GM18868 (cell line): ENCODE data around the gene OPCML.
A peak's percentile ranks its signal among the peaks of the same experiment; 100 is the strongest.

ENCODE experiments used
- ATAC-seq: cut with Tn5 transposase; IDR thresholded peaks from one replicate; pipeline ENCODE4 v1.9.1; 2021; ENCODE audit warnings: mild to moderate bottlenecking, moderate library complexity; ENCODE audit not compliant: unreplicated experiment

OPCML gene

DNA sequence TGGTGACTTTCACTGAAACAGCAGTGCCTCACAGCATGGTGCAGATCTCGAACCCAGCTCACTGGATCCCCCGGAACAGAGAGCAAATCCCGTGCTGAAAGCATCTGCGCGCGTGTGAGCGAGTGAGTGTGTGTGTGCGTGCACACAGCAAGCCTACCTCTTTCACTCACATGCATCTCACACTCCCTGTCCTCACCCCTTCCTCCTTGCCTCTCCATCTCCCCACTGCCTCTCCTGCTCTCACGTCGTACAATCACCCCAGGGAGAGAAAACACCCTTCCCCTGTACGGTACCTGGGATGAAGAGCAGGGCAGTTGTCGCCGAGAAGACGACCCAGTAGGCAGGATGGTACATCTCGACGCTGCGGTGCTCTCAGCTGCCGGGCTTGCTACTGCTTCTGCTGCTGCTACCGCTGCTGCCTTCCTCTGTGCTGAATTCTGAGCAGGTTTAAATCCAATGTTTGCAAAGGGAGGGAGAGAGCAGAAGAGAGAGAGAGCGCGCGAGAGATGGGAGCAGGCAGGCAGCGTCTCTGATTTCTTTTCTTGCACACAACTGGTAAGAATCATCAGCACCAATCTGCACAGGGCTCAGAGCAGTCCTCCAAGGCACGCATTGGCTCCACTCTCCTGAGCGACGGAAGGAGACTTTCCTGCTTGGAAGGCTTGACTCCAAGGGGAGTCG is at the start of gene OPCML:
TSS of gene OPCML (minus strand) at position 531 of the 681 bp plus-strand sequence.
- no peak for ATAC-seq

- ATAC-seq = no peak
These were observed 48.8 kb upstream of the OPCML start for GRCh38 chr11:133581091-133581490.

DNA sequence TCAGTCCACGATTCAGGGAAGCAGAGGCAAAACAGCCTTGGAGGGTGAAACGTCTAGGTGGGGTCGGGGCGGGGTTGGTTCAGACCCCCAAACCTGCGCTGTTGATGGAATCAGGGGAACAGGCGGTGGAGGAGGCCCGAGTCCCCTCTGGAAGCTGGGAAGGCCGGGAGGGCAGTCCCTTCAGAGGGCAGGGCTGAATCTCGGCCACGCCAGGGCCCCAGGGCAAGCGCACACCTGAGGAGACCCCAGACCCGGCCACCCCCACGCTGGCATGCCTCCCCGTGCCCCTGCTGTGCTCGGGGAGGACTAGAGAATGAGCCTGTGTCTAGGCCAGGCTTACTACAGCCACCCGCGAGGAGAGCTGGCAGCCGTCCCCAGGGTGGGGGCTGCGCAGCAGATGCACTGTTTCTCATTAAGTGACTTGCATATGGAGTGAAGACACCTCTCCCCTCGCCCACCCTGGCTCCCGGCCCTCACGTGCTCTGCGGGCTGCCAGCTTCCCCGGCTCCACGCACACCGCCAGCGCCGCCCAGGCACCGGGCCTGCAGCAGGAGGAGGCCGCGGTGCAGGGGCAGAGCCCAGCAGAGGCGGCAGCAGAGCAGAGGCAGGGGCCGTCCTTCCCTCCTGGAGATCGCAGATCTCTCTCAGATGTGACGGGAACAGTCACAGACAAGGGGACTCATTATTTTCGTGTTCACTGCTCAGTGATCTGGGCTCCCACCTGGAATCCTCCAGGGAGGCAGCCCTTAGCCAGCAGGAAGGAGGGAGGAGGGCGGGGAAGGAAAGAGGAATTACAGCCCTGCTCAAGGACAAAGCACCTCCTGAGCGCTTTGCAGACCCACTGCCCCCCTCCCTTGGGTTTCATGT is 47.1 kb upstream of the OPCML start:
- ATAC-seq = no peak

GRCh38 chr11:133577403-133577802 is 45.1 kb upstream of the OPCML start:
- ATAC-seq = no peak

- no peak for ATAC-seq
These were observed 44.0 kb upstream of the OPCML start for GRCh38 chr11:133576351-133576750.

DNA sequence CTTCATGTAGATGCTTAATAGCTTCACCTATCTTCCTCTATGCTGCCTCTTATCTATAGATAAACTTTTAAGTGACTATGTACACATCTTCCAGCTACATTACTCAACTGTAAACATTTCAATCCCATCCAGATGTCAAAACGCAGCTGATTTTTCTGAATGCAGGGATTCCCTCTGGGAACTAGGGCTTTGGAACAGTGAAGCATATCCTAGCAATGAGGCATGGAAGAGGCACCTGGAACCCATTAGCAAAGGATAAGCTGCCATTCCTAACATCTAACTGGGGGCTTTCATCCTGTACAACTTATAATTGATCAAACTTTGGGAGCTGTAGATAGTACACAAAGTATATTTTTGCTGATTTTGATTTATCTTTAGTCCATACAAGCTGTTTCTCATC is 40.8 kb upstream of the OPCML start:
- no peak for ATAC-seq

- ATAC-seq = no peak
These were observed 38.1 kb upstream of the OPCML start for GRCh38 chr11:133570376-133570775.

DNA sequence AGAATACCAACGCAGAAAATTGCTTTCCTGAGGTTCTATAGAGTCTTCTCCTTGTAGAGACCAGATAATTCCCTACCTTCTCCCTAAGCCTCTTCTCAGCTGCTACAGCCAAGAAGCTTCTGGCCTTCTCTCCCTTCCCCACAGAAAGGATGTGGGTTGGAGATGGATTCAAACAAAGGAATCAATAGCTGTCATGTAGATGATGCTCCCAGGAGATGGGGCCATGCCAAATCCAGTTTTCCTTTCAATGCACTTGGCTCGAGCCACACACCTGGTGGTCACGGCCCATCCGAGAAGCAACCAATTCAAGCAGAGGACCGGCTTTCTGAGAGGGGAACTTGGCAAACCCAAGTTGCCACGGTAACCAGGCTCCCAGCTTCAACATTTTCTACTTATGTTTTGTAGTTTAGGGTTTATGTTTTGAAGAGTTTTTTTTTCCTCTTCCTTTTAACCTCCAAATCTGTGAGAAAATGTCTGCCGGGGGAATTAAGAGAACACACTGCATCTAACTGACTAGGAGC is 31.3 kb upstream of the OPCML start:
- no peak for ATAC-seq

DNA sequence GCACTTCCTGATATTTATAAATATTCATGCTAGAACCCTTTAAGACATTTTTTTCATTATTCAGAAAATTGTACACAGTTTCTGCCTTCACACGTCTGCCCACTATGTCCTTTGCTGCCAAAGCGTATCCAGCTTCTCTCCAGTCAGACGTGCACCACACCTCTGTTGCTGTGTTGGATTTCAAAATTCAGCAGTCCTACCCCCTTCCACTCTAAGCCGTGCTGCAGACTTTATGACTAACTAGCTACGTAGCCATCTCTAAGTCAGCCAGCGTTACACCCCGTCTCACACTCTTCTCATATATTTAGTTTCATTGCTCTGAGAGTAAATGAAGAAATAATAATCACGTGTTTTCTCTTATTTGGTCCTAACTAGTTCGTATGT is 28.2 kb upstream of the OPCML start:
- no peak for ATAC-seq

DNA sequence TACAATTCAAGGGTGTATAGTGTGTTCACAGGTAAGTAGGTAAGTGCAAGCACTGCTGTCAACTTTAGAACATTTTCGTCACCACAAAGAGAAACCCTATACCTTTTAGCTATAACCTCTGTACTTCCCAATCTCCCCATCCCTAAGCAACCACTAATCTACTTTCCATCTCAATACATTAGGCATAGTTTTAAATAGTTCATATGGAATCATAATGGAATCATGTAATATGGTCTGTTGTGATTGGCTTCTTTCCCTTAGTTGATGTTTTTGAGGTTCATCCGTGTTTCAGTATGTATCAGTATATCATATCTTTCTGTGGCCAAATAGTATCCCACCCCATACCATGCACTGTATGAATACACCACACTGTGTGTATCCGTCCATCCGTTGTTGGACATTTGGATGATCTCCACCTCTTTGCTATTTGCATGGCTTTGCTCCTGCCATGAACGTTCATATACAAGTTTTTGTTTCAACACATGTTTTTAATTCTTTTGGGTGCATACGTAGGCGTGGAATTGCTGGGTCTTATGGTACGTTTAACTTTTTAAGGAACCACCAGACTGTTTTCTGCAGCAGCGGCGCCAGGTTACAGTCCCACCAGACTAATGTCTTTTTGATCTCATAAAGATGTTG is 27.7 kb upstream of the OPCML start:
- ATAC-seq = no peak

DNA sequence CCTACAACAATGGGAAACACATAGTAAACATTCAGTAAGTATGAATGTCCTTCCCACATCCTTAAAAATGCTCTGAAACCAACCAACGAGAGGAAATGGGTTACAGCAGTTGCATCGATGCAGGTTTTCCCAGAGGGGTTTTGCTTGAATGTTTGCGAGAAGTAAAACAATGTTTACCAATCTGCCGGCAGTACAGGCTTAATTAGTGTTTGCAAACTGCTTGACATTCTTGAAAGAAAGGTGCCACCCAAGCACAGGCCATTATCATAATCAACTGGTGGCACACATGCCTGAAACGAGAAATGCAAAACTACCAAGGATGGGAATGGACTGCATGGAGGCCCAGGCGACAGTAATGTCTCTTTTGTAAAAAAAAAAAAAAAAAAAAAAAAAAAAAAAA is 27.1 kb upstream of the OPCML start:
- no peak for ATAC-seq

DNA sequence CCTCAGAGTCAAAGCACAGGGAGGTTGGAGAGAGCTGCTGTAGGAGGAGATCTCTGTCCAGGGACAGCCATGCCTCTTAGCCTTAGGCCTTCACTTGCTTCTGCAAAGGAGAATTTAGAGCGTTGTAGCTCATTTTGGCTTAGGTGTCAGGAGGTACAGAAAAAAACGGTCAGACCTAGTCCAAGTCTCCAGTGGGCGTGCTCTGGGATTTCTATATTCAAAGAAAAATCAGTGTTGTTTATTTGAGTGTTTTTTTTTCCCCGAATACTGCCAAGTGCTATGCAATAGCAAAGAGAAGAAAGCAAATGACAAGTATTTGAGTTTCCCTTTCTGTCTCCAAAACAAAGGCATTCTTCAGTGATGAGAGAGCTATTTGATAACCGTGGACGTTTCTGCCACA is 22.7 kb upstream of the OPCML start:
- ATAC-seq = no peak

- no peak for ATAC-seq
These were observed 21.8 kb upstream of the OPCML start for GRCh38 chr11:133553885-133554740.

DNA sequence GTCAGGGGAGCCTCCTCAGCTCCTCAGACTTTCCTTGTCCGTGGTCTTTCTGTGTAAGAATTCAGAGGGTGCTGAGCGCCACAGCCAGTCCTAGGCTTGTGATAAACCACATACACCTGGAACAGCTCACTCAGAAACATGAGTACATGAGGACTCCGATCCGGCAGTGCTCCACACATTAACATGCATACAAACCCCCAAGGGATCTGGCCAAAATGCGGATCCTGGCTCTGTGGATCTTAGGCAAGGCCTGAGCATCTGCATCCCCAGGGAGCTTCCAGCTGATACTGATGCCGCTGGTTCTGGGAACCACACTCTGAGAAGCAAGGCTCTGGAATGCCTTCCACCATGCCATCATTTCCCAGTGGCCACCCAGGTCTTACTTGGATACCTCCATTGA is 20.6 kb upstream of the OPCML start:
- ATAC-seq = no peak

DNA sequence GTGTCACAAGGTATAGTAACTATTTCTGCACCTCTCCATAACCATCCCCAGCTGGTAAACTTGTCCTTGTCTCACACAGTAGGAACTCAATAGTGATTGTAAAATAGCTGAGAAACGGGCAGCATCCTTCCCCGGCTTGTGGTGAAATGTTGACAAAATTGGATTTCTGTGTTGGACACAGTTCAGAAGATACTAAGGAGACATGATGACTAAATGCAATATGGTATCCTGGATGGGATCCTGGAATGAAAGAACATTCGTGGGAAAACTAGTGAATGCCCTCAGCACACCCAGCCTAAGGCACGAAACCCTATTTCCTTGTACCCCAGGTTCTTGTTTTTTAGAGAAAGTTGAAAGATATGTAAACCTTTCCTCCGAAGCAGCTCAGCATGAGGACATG is 18.8 kb upstream of the OPCML start:
- no peak for ATAC-seq

GRCh38 chr11:133549826-133550225 is 17.5 kb upstream of the OPCML start:
- ATAC-seq = no peak

GRCh38 chr11:133548641-133549040 is 16.3 kb upstream of the OPCML start:
- no peak for ATAC-seq

- no peak for ATAC-seq
These were observed 15.7 kb upstream of the OPCML start for GRCh38 chr11:133547808-133548494.

DNA sequence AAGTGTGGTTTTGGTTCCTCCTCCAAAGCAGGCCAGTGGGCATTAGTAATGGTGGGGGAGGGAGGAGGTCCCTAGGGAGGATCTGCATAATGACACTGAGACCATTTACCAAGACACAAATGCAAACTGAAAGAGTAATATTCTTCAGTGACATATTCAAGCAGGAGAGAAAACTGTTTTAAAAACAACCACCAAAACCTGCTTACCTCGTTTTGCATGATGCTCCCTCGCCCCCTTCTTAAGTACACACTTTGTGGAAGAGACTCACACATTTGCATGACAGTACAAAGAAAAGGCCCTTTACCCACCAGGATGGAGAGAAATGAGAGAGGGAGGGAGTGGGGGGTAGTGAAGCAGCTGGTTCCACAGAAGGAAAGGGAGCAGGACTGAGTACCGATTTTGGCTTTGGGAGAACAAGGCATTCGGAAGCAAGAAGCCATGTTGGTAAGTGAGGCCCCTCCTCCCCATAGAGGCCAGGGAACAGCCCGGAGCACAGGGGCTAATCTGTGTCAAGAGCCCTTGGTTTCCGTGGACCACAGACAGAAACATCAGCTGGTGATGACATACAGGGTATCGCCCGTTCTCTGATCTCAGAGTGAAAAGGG is 13.0 kb upstream of the OPCML start:
- peak; percentile 64 for ATAC-seq

DNA sequence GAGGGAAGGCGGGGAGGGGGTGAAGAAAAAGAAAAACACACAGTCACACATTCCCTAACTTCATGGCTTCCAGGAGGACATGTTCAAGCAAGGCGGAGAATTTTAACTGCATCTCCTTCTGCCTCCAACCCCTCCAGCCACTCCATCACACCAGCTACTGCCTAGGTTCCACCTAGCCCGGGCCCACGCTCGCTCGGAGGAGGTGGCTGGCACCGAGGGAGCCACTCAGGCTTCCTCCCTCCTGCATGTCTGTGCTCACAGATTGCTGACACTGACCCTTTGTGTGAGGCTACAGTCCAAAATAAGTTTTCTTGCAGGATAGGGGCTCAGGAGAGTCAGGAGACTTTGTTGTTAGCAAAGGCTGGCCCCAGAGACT is 9.4 kb upstream of the OPCML start:
- ATAC-seq = no peak
